Spleen (tissue), 11 donors: ENCODE data around the gene RNGTT. TPM values are rescaled to one million over a fixed set of nuclear protein-coding genes. Genes with fewer than 3 reads are reported as not detected.
A peak's percentile ranks its signal among the peaks of the same experiment; 100 is the strongest.
"Not testable (repeated sequence)": the region's sequence is repeated elsewhere in the genome, so short reads cannot be mapped to it uniquely, and the experiment has no call there.

Experiments
- DNase-seq: peaks from one replicate; pipeline ENCODE4 v3.0.0-alpha.2; 2020
- H3K27ac ChIP-seq, 8 donors: fragments of 200-600 bp; sonication (generic) in 7 of 8; 1 replicate in 4 of 8; 2 replicates in 4 of 8; pipeline versions ENCODE4 v1.5.0 to v1.8.0; 2016 to 2021; ENCODE audit warnings: inconsistent platforms in 4 of 8, mild to moderate bottlenecking in 4 of 8, moderate library complexity in 1 of 8
- H3K27me3 ChIP-seq, 7 donors: fragments of 200-600 bp; sonication (generic) in 6 of 7; replicated peaks in 1 of 7; 1 replicate in 4 of 7; 2 replicates in 3 of 7; pipeline versions ENCODE4 v1.5.0 to v1.8.0; 2016 to 2021; ENCODE audit warnings: inconsistent platforms in 3 of 7, mild to moderate bottlenecking in 1 of 7
- H3K36me3 ChIP-seq, 6 donors: fragments of 200-600 bp; sonication (generic) in 5 of 6; 1 replicate in 4 of 6; 2 replicates in 2 of 6; pipeline versions ENCODE4 v1.5.0 to v1.8.0; 2016 to 2021; ENCODE audit warnings: inconsistent platforms in 2 of 6
- H3K4me1 ChIP-seq, 6 donors: fragments of 200-600 bp; sonication (generic) in 5 of 6; 1 replicate in 3 of 6; 2 replicates in 3 of 6; pipeline versions ENCODE4 v1.5.0 to v1.8.0; 2016 to 2021; ENCODE audit warnings: inconsistent platforms in 3 of 6
- H3K4me3 ChIP-seq, 8 donors: fragments of 200-600 bp; sonication (generic) in 7 of 8; 1 replicate in 4 of 8; 2 replicates in 4 of 8; pipeline versions ENCODE4 v1.5.0 to v1.8.0; 2016 to 2021; ENCODE audit warnings: inconsistent platforms in 4 of 8, mild to moderate bottlenecking in 4 of 8, moderate library complexity in 2 of 8
- H3K9me3 ChIP-seq, 8 donors: fragments of 200-600 bp; sonication (generic) in 7 of 8; 1 replicate in 4 of 8; 2 replicates in 4 of 8; pipeline versions ENCODE4 v1.5.0 to v1.8.0; 2016 to 2021; ENCODE audit warnings: inconsistent platforms in 4 of 8
- CTCF ChIP-seq, 11 experiments: fragments of 200-600 bp in 7 of 11; fragments of 450-650 bp in 4 of 11; sonication (generic) in 4 of 11; IDR thresholded peaks in 8 of 11; conservative IDR thresholded peaks in 3 of 11; 1 replicate in 7 of 11; 2 replicates in 4 of 11; pipeline versions ENCODE4 v1.4.0 to v1.8.0; 2016 to 2021; ENCODE audit warnings: antibody characterized with exemption in 11 of 11, inconsistent platforms in 4 of 11, mild to moderate bottlenecking in 1 of 11
- POLR2A ChIP-seq, 3 donors: fragments of 450-650 bp; IDR thresholded peaks; one replicate each; pipeline ENCODE4 v1.5.1; 2017; ENCODE audit warnings: antibody characterized with exemption in 3 of 3, mild to moderate bottlenecking in 1 of 3
- POLR2AphosphoS5 ChIP-seq, 3 donors: sonication (generic); formaldehyde crosslinking; IDR thresholded peaks; one replicate each; pipeline ENCODE4 v1.5.1; 2017; ENCODE audit warnings: antibody characterized with exemption in 3 of 3
- WGBS, 5 donors: extraction: QIAGEN DNeasy Blood & Tissue Kit in 3 of 5; methylation state at CpG; one replicate each; pipeline versions ENCODE4 v1.1.5 to v1.1.7; 2013 to 2018; 5-methylcytosine and 5-hydroxymethylcytosine counted together
- intact Hi-C: fragments of 100-400 bp; cut with DNase I; formaldehyde crosslinking; loops from one replicate; pipeline ENCODE4 v1.15.0; 2023; ENCODE audit warnings: low total_unique reads
- polyA plus RNA-seq, 3 donors: library from polyadenylated mRNA; stranded (reverse); fragments of 200-250 nt; gene quantifications; one replicate each; pipeline ENCODE4 v1.2.1, GENCODE V29; 2013
- total RNA-seq, 7 donors: library from RNA; depleted of rRNA in 3 of 7; stranded (reverse); fragments of >200 nt in 3 of 7; fragmentation: NEBNext Ultra II Directional in 4 of 7; extraction: Animal tissue kit (Norgen Biotek cat#: 25700) in 4 of 7; gene quantifications; one replicate each; pipeline versions ENCODE4 v1.1.0 to v1.2.1, GENCODE V29; 2016 to 2021
- donor health status: healthy with polysubstance abuse.
- donor health status: DM: no; HTN: no; CAD: no; lungs with moderate emphysema.
- donor health status: DM: no; HTN: no; CAD: no.
- donor health status: Bipolar disorder and iron deficiency.
- donor health status: healthy.
- donor health status: DM: no; HTN: no; CAD: no.
- donor health status: DM: yes; HTN: yes; CAD: no.

The RNGTT gene
- total and polyA plus RNA-seq, 10 donors: 9.4 to 27.1 (median 17.6) TPM

- Histone ChIP-seq H3K4me3 (no peak overlapping the region), H3K4me1 (peaks cover 0 to 5% (median 0%) of the 10 kb centered on the region in 6 donors), H3K9me3 (no peaks in the 10 kb centered on the region), H3K27me3 (no peaks in the 10 kb centered on the region), H3K27ac (no peak overlapping the region), H3K36me3 (peaks cover 0 to 4% (median 0%) of the 10 kb centered on the region in 6 donors)
- no peak for DNase-seq
- TF ChIP-seq POLR2AphosphoS5 (IDR thresholded peaks at IDR 0.05) (no peak), CTCF (IDR thresholded peaks at IDR 0.05 in 8 of 11, conservative IDR thresholded peaks at IDR 0.05 in 3 of 11) (no peak), POLR2A (IDR thresholded peaks at IDR 0.05) (no peak)
- intact Hi-C loops: loop anchor here (10.0 kb wide), 1 partner anchor 861 kb away; no protein-coding TSS in a partner anchor
Observed at GRCh38 chr6:88785478-88785877, 177.9 kb downstream of the RNGTT start.

GRCh38 chr6:88780714-88781389 is 182.6 kb downstream of the RNGTT start:
- DNase-seq: no peak
- H3K27ac ChIP-seq: no peak overlapping the region
- 38 to 63% (median 52%) methylated on average over 5 of the region's 5 CpGs for WGBS, 5 donors
- H3K27me3 ChIP-seq: no peaks in the 10 kb centered on the region
- H3K4me1 ChIP-seq: peaks cover 0 to 6% (median 0%) of the 10 kb centered on the region in 6 donors
- TF ChIP-seq CTCF (IDR thresholded peaks at IDR 0.05 in 8 of 11, conservative IDR thresholded peaks at IDR 0.05 in 3 of 11) (peak in 10 of 11 experiments; percentile 58 to 87 (median 78)), POLR2A (IDR thresholded peaks at IDR 0.05) (no peak), POLR2AphosphoS5 (IDR thresholded peaks at IDR 0.05) (no peak)
- intact Hi-C loops: loop anchor here (10.0 kb wide), 1 partner anchor 856 kb away; no protein-coding TSS in a partner anchor
- H3K36me3 ChIP-seq: peaks cover 0 to 8% (median 0%) of the 10 kb centered on the region in 6 donors
- H3K4me3 ChIP-seq: no peak overlapping the region
- no peaks in the 10 kb centered on the region for H3K9me3 ChIP-seq

GRCh38 chr6:88775866-88776571 is 187.4 kb downstream of the RNGTT start:
- no peak for TF ChIP-seq POLR2AphosphoS5 (IDR thresholded peaks at IDR 0.05)
- TF ChIP-seq CTCF (IDR thresholded peaks at IDR 0.05 in 8 of 11, conservative IDR thresholded peaks at IDR 0.05 in 3 of 11): no peak
- no peak for TF ChIP-seq POLR2A (IDR thresholded peaks at IDR 0.05)
- no peak overlapping the region for H3K4me3 ChIP-seq
- intact Hi-C loops: no loop called here
- H3K4me1 ChIP-seq: peaks cover 0 to 6% (median 0%) of the 10 kb centered on the region in 6 donors
- 77 to 95% (median 87%) methylated on average over 8 of the region's 8 CpGs for WGBS, 5 donors
- peaks cover 0 to 8% (median 0%) of the 10 kb centered on the region in 6 donors for H3K36me3 ChIP-seq
- no peaks in the 10 kb centered on the region for H3K27me3 ChIP-seq
- no peaks in the 10 kb centered on the region for H3K9me3 ChIP-seq
- H3K27ac ChIP-seq: no peak overlapping the region
- no peak for DNase-seq

- H3K9me3 ChIP-seq, intact Hi-C loops, DNase-seq, H3K4me3 ChIP-seq, H3K27ac ChIP-seq, H3K27me3 ChIP-seq, H3K4me1 ChIP-seq: not testable (repeated sequence)
- H3K36me3 ChIP-seq: peaks cover 0 to 25% (median 2%) of the 10 kb centered on the region in 6 donors
- WGBS, 5 donors: 92 to 98% (median 95%) methylated on average over 2 of the region's 2 CpGs
Observed at GRCh38 chr6:88768114-88768513, 195.3 kb downstream of the RNGTT start.
